GM18858 (cell line): ENCODE results near the gene ART1.
"Not testable (repeated sequence)": the region's sequence is repeated elsewhere in the genome, so short reads cannot be mapped to it uniquely, and the experiment has no call there.

Experiments
- ATAC-seq: cut with Tn5 transposase; IDR thresholded peaks from one replicate; pipeline ENCODE4 v1.9.1; 2021; ENCODE audit not compliant: unreplicated experiment

The ART1 gene, protein sequence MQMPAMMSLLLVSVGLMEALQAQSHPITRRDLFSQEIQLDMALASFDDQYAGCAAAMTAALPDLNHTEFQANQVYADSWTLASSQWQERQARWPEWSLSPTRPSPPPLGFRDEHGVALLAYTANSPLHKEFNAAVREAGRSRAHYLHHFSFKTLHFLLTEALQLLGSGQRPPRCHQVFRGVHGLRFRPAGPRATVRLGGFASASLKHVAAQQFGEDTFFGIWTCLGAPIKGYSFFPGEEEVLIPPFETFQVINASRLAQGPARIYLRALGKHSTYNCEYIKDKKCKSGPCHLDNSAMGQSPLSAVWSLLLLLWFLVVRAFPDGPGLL

DNA sequence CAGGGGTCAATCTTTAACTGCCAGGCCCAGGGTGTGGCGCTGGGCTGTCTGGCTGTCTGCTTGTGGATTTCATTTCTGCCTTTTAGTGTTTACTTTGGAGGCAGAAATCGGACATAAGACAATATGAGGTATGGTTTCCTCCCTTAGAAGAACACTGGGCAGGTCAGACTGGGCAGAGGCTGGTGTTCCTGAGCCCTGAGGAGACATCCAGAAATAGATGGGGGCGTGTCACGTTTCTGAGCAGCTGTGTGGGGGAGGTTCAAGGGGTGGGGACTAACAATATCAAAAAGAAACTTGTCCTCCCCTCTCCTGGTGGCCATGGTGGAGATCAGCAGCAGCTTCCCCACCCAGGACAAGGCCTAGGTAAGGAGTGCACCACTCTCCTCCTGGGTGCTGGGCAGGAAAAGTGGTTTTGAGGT, at the start of gene ART1:
Gene ART1, plus strand, starts transcription at position 312 of the 419 bp plus-strand sequence. CDS start 14,086 bp downstream, outside the sequence.
- ATAC-seq, result no peak

DNA sequence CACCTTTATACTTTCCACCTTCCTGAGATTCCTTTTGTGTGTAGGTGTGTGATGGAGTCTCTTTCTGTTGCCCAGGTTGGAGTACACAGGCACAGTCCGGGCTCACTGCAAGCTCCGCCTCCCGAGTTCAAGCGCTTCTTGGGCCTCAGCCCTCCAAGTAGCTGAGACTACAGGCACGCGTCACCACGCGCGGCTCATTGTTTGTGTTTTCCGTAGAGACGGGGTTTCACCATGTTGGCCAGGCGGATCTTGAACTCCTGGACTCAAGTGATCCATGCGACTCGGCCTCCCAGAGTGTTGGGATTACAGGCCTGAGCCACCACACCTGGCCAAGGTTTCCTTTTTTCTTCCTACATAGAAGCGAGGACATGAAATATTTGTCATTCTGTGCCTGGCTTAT, 47.2 kb upstream of the ART1 start:
- not testable (repeated sequence) for ATAC-seq

DNA sequence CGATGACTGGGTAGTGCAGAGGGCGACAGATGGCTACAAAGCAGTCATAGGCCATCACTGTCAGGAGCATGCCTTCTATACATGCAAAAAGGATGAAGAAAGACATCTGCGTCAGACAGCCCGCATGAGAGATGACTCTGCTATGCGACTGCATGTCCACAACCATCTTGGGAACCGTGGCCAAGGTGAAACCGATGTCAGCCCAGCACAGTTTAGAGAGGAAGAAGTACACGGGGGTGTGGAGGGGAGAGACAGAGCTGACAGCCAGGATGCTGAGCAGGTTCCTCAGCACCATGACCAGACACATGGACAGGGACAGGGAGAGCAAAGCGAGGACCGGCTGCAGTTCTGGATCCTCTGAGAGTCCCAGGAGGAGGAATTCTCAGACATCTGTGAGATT, 44.7 kb upstream of the ART1 start:
- ATAC-seq, result not testable (repeated sequence)

DNA sequence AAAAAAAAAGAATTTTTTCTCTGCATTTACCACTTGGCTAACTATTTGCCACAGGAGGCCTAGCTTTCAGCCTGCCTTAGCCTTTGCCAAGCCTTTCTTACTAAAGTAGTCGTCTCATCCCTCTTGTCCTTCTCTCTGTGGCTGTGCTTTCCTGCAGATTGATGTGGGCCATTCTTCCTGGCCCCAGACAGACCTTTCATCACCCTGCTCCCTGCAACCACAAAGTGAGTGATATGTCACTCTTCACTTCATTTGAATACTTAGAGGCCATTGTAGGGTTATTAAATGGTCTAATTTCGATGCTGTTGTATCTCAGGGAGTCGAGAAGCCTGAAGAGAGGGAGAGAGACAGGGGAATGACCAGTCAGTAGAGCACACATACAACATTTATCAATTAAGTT, 40.8 kb upstream of the ART1 start:
- ATAC-seq, result no peak

DNA sequence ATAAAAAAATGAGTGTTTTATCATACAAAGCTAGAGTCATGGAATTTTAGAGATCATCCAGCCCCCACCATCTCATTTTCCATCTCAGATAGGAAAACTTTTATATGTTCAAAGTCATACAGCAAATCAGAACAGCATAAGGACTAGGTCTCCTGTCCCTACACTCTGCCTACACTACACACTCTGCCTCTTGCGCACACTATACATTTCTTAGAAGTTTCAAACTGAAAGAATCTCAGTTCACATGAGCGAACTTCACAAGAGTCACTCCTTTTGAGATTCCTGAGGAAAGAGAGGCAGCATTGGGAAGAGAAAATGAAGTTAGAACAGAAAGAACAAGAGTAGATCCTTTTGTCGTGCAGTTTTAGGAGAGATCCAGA, 39.7 kb upstream of the ART1 start:
- no peak for ATAC-seq

DNA sequence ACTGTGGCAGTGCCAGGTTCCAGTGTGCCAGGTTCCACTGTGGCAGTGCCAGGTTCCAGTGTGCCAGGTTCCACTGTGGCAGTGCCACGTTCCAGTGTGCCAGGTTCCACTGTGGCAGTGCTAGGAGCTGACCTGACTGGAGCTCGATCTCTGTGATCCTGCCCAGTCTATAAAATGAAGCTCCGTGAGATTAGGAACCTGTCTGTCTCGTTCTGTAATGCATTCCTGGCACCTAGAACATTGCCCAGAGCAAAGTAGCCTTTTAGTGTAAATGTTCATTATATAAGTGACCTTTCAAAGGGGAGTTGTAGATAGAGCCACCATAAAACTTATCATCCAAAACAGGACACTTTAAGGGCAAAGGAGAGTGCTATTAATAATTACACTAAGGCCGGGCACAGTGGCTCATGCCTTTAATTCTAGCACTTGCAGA, 39.1 kb upstream of the ART1 start:
- no peak for ATAC-seq

DNA sequence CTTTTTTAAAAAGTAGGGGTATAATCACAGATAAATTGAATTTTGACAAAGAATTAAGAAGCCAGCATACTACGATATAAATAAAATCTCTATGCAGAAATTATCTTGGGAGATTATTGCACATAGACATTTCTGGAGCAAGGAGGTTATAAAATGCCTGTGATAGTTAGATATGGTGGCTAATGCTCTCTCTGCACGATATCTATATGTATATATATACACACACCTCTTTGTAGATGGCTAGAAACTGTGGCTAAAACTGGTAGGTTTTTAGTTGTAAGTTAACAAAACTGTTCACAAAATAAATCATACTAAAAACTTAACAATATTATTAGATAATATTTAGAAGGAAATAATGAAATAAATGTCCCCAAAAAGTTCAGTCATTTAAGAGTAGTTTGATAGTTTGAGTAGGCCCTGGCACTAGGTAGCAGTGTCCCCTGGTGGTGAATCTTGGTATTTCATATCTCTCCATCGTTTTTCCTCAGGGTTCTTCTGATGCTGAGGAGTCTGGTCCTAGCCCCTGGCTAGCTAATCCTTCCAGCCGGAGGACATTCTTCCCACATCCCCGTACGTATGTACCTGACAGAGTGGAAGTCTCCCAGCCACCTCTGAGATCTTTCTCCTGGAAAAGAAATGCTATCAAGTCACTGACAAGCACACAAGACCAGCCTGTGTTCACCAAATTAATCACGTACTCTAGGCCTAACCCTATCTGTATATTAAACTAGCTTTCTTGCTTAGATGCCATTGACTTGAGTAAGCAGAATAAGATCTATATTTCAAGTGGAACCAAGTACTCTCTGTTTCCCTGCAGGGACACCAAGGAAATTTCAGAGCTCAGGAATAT, 35.3 kb upstream of the ART1 start:
- no peak for ATAC-seq

DNA sequence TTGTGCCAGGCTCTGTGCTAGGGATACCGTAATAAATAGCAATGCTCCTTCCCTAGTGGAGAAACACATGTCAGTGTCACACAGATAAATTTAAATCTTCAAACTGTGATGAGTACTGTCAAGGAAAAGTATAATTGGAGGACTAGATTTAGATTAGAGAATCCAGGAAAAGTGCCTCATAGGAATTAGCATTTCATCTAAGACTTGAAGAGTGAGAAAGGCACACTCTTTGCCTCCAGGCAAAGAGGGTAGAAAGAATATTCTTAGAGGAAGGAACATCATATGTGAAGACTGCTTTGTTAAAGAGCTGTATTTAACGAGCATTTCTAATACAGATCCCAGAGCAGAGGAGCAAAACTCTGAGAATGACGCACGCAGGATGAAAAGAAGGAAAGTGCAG, 34.1 kb upstream of the ART1 start:
- ATAC-seq, result no peak

DNA sequence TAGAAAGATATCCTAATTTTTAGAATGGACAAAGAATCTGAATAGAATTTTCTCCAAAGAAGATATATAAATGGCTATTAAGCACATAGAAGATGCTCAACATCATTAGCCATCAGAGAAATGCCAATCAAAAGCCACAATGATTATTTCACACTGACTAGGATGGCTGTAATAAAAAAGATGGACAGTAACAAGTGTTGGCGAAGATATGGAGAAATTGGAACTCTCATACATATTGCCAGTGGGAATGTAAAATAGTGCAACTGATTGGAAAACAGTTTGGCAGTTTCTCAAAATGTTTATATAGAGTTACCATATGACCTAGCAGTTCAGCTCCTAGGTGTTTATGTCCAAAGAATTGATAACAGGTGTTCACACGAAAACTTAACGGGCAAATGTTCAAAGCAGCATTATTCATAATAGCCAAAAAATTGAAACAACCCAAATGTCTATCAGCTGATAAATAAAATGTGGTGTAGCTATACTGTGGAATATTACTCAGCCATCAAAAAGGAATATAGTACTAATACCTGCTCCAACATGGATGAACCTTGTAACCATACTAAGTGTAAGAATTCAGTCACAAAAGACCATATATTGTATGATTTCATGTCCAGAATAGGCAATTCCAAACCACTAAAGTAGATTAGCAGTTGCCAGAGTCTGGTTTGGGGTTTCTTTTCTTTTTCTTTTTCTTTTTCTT, 32.8 kb upstream of the ART1 start:
- no peak for ATAC-seq

DNA sequence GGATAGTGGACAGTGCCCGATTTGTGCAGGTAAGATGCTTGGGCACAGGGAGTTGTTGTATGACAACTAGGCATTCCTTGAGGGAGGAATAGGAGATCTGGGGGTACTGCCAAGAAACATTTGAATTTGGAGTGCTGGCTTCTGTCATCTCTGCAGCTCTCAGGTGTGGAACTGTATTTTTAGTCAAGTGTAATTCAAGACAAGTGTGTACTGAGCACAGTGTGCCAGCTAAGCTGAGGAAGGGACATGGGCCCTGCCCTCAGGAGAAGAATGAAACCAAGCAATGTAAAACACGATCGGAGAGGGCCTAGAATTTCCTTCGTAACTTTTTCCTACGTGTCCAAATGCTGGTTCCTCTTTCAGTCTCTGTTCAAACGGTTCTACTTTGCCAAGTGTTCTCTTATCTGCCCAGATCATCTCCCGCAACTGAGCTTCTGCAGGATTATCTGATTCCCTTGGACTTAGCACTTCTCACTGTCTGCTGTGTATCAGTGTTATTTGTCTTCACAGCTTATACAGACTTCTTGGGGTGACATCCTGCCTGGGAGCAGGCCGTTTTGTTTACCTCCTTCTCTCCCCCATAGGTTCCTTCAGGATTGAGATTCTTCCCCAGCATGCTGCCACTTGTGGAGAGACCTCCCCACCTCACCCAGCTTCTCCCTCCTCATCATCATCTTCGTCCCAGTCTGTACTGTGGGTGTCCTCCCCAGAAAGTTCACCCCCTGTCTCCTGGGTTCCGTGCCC, 30.8 kb upstream of the ART1 start:
- ATAC-seq, result peak; percentile 13

DNA sequence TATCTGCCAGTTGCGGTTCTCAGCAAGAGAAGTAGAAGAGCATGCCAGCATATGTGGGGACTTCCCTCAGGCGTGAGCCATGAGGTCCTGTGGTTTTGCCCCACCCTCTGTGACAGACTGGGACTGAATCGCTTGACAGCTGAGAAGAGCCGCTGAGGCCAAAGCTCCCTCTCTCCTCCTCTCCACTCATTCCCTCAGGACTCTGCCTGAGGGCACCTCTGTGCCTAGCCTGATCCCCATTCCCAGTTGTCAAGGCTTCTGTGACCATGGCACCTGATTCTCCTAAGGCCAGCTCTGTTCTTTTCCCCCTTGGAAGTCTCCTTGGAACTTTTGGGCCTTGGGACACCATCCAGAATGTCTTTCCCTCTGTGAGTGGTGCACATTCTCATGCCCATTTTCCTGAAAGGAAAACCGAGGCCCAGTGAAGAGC, 30.2 kb upstream of the ART1 start:
- peak; percentile 86 for ATAC-seq

DNA sequence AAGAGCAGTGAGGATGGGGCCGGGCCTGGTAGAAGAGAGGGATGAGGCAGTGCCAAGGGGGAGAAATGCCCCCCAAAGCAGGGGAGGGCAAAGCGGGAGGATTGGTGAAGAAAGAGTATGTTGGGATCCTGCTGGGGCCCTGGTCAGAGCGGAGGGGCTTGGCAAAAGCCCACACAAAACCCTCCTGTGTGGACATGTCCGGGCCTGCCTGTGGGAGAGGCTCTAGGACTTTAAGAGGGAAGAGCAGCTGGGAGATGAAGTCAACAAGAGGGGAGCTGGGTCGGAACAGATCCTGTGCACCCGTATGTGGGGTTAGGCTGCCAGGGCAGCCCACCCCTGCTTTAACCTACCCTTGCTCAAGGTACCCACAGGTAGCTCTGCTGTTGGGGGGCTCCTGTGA, 28.9 kb upstream of the ART1 start:
- ATAC-seq, result no peak

DNA sequence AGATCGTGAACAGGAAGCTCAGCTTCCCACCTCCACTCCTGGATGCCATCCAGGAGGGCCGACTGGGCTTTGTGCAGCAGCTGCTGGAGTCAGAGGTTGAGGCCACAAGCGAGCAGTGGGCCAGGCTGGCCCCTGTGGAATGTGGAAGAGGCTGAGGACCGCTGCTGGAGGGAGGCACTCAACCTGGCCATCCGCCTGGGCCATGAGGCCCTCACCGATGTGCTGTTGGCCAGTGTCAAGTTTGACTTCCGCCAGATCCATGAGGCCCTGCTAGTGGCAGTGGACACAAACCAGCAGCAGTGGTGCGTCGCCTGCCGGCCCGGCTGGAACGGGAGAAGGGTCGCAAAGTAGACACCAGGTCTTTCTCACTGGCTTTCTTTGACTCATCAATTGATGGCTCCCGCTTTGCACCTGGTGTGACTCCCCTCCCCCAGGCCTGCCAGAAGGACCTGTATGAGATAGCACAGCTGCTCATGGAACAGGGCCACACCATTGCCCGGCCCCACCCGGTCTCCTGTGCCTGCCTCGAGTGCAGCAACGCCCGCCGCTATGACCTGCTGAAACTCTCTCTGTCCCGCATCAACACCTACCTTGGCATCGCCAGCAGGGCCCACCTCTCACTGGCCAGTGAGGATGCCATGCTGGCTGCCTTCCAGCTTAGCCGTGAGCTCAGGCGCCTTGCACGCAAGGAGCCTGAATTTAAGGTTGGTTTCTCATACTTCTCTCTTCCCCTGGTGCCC, 28.0 kb upstream of the ART1 start:
- no peak for ATAC-seq

DNA sequence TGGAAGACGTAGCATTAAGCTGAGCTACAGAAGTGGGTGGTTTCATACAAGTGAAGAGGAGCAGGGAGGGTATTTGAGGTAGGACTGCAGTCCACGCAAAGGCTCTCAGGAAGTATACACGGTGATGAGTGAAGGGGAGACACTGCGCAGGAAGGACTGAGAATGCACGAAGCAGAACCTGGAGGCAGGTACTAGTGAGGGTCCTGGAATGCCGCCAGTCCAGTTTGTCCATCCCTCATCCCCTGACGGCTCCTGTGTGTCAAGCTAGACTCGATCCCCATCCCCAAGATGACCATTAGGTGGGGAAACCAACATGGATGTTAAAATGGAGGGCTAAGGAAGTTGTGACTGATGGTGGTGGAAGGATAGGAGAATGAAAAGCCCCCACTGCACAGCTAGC, 26.9 kb upstream of the ART1 start:
- no peak for ATAC-seq

DNA sequence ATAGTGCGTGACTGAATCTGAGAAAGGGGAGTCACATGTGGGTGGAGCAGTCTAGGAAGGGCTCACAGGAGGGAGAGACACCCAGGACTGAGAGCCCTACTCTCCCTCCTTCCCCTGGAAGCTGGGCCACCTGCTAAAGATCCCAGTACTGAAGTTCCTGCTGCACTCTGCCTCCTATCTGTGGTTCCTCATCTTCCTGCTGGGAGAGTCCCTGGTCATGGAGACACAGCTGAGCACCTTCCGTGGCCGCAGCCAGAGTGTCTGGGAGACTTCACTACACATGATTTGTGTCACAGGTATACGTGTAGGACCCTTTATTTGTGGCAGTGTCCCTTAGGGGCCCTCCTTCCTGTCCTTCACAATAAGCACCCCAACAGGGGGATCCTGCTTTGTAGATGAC, 22.4 kb upstream of the ART1 start:
- no peak for ATAC-seq

DNA sequence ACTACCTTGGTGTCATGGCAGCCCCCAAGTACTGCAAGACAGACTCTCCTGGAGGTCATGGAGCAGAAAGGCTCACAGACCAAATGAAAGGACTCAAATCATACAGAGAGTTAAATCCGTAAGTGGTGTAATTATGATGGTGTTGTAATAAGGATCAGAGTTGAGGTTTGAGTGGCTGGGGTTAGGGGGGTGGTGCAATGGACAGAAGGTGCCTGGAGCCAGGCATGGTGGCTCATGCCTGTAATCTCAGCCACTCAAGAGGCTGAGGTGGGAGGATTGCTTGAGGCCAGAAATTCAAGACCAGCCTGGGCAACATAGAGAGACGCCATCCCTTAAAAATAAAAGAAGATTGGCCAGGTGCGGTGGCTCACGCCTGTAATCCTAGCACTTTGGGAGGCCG, 21.8 kb upstream of the ART1 start:
- ATAC-seq, result no peak

DNA sequence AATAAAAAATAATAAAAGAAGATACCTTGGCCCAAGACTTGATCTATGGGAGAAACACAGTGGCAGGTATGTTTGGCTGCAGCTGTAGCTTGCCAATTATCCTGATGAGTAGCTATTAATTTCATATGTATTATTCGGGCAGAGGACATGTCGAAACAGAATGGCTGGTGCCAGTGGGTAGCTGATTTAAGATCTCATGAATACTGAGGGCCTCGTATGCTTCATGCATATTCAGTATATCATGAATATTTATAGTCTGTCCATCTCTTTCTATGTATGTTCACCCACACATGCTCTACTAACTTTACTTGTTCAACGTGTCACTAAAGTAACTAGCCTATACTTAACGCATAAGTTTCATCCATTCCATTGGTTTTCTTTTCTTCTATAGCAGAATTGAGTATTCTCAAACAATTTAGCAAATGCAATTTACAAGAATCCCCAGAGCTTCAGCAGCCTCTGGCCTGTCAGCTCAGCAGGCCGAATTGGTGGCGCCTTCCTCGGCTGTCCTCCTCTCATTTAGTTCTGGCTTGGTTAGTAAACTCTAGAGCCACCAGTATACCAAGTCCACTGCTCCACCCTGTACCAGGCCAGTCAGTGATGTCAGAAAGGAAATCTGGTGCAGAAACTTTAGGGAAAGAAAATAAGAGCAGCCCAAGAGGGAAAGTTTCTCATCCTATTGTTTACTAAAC, 21.0 kb upstream of the ART1 start:
- ATAC-seq, result no peak

DNA sequence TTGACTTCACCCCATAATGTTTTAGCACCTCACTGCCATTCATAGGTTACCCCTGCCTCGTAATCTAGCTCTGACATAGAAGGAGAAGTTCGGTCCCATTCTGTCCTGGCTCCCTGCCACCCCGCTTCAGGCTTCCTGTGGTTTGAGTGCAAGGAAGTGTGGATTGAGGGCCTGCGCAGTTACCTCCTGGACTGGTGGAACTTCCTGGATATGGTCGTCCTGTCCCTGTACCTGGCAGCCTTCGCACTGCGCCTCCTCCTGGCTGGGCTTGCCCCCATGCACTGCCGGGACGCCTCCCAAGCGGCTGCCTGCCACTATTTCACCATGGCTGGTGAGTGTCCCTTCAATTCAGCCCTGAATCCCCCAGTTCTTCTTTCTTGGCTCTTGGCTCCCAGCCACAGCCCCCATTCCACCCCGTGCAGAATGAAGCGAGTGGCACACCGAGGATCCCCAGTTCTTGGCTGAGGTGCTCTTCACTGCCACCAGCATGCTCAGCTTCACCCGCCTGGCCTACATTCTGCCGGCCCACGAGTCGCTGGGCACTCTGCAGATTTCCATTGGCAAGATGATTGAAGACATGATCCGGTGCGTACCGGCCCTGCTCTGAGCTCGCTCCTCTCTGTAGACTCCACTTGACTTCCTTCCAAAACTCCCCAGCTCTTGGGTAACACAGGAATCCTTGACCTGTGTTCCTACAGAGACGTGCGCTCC, 18.5 kb upstream of the ART1 start:
- ATAC-seq, result no peak

DNA sequence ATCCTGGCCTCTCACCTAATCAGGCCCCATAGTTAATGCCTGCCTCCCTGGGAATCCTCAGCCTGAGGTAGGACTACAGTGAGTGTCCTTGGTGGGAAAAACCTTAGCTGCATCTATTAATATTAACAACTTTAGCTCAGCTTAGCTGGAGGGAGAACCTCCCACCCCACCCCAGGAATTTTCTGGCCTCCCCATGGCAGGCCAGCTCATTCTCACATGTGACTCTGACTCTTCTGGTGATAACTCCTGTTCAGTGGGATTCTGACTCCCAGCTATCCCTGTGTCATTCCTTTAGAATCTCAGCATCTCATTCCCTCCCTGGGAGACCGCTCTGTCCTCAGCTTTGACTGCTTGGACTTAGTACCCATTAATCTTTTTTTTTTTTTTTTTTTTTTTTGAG, 17.6 kb upstream of the ART1 start:
- ATAC-seq, result no peak
